HepG2 (cell line): ENCODE data around the gene DELE1. TPM values are rescaled to one million over a fixed set of nuclear protein-coding genes. Genes with fewer than 3 reads are reported as not detected.

Experiments used
- ATAC-seq: fragments of 200-7000 bp; cut with Tn5 transposase; 3 replicates; pipeline ENCODE4 v1.9.1; 2020; ENCODE audit warnings: mild to moderate bottlenecking, moderate library complexity
- BruUV-seq: library from RNA; stranded (reverse); fragments of 400-500 nt; replicated peaks from 2 replicates; lab custom pipeline; 2021; lab: Mats Ljungman, UMichigan
- CTCF ChIA-PET: fragments of 300-600 bp; formaldehyde crosslinking; extraction: SDS; loops from one replicate; lab custom pipeline; 2021; ENCODE audit warnings: low total read pairs, inconsistent platforms, low intra/inter-chr PET ratio; lab: Yijun Ruan, JAX
- POLR2A ChIA-PET: fragments of 350-600 bp; sonication (Branson Sonifier 250); formaldehyde crosslinking; loops from one replicate; lab custom pipeline; 2020; ENCODE audit warnings: antibody characterized with exemption, inconsistent platforms; lab: Yijun Ruan, JAX
- DNase-seq: peaks from one replicate; pipeline ENCODE4 v3.0.0-alpha.2; 2015; ENCODE audit warnings: low spot score
- FAIRE-seq: peaks from 3 replicates; lab custom pipeline; 2011; peaks lifted over from hg19 to GRCh38; lab: Jason Lieb, UNC
- H2AFZ ChIP-seq: one replicate; pipeline ENCODE4 v1.6.1; 2011; ENCODE audit warnings: low read length, inconsistent platforms
- H3K27ac ChIP-seq: fragments of 300-600 bp; 3 replicates; pipeline ENCODE4 v1.8.0; 2011; ENCODE audit warnings: mixed run types, mild to moderate bottlenecking, mixed read lengths, low read length, inconsistent platforms; ENCODE audit not compliant: insufficient read depth; ENCODE audit errors: extremely low read length
- H3K27me3 ChIP-seq, 2 experiments: fragments of 200-600 bp in 1 of 2; 2 replicates in 1 of 2; 3 replicates in 1 of 2; pipeline versions ENCODE4 v1.6.0 to v1.8.0; 2011; ENCODE audit warnings: low read length in 2 of 2, mild to moderate bottlenecking in 2 of 2, moderate library complexity in 2 of 2, inconsistent platforms in 1 of 2; ENCODE audit not compliant: insufficient read depth in 2 of 2, control insufficient read depth in 1 of 2
- H3K36me3 ChIP-seq, 2 experiments: fragments of 200-600 bp in 1 of 2; replicated peaks in 1 of 2; 2 replicates in 1 of 2; 3 replicates in 1 of 2; pipeline versions ENCODE4 v1.5.1 to v1.8.0; 2011; ENCODE audit warnings: low read length in 2 of 2, inconsistent platforms in 1 of 2; ENCODE audit not compliant: insufficient read depth in 2 of 2, control insufficient read depth in 1 of 2
- H3K4me1 ChIP-seq: 2 replicates; pipeline ENCODE4 v1.5.1; 2012; ENCODE audit warnings: low read length, inconsistent platforms; ENCODE audit not compliant: insufficient read depth
- H3K4me2 ChIP-seq: 2 replicates; pipeline ENCODE4 v1.6.0; 2011; ENCODE audit warnings: low read depth, low read length, inconsistent platforms
- H3K4me3 ChIP-seq, 3 experiments: fragments of 200-600 bp in 1 of 3; sonication (generic), shearing (Covaris generic) in 1 of 3; replicated peaks in 1 of 3; 2 replicates each; pipeline ENCODE4 v1.5.1; 2011 to 2016; ENCODE audit warnings: low read length in 3 of 3, inconsistent platforms in 2 of 3, low read depth in 2 of 3, mild to moderate bottlenecking in 2 of 3, control low read depth in 1 of 3, mixed read lengths in 1 of 3; ENCODE audit not compliant: insufficient read depth in 1 of 3
- H3K79me2 ChIP-seq: one replicate; pipeline ENCODE4 v1.6.1; 2011; ENCODE audit warnings: low read length, inconsistent platforms; ENCODE audit not compliant: insufficient read depth
- H3K9ac ChIP-seq: 2 replicates; pipeline ENCODE4 v1.6.0; 2011; ENCODE audit warnings: mild to moderate bottlenecking, low read depth, low read length, inconsistent platforms; ENCODE audit not compliant: insufficient read depth
- H3K9me3 ChIP-seq: 2 replicates; pipeline ENCODE4 v1.5.1; 2012; ENCODE audit warnings: mild to moderate bottlenecking, low read length
- H4K20me1 ChIP-seq: 2 replicates; pipeline ENCODE4 v1.6.0; 2011; ENCODE audit warnings: inconsistent platforms, mild to moderate bottlenecking, low read length, moderate library complexity; ENCODE audit not compliant: insufficient read depth
- ATF7-NPFF ChIP-seq: sonication (generic); formaldehyde crosslinking; IDR thresholded peaks from 2 replicates; pipeline ENCODE4 v1.8.1; 2023; ENCODE audit warnings: mild to moderate bottlenecking, low read depth, missing genetic modification reagents, moderate library complexity
- CREB3 ChIP-seq: sonication (generic); formaldehyde crosslinking; IDR thresholded peaks from 2 replicates; pipeline ENCODE4 v1.5.0; 2020; ENCODE audit warnings: missing genetic modification reagents
- HDAC2 ChIP-seq: sonication (generic); formaldehyde crosslinking; IDR thresholded peaks from 2 replicates; pipeline ENCODE4 v1.4.0; 2020; ENCODE audit warnings: missing genetic modification reagents
- NCOA5 ChIP-seq: sonication (generic); formaldehyde crosslinking; IDR thresholded peaks from 2 replicates; pipeline ENCODE4 v1.4.0; 2020; ENCODE audit warnings: missing genetic modification reagents
- SKI ChIP-seq: fragments of 450-650 bp; IDR thresholded peaks from one replicate; pipeline ENCODE4 v1.6.1; 2018; ENCODE audit warnings: mild to moderate bottlenecking; ENCODE audit not compliant: partially characterized antibody
- ZNF615 ChIP-seq: sonication (generic); formaldehyde crosslinking; IDR thresholded peaks from 2 replicates; pipeline ENCODE4 v1.5.0; 2020; ENCODE audit warnings: mild to moderate bottlenecking, missing genetic modification reagents, borderline replicate concordance
- WGBS: methylation state at CpG from one replicate; pipeline ENCODE4 v1.1.6; 2017; ENCODE audit warnings: low lambda C conversion rate; 5-methylcytosine and 5-hydroxymethylcytosine counted together
- in situ Hi-C: cut with HindIII; loops from 2 replicates; pipeline ENCODE4 v1.10.0; 2017; ENCODE audit warnings: low pct_unique_long_range_greater_than_20kb; ENCODE audit not compliant: extremely low pct_ligation_motif_present
- intact Hi-C: fragments of 100-400 bp; cut with micrococcal nuclease; formaldehyde crosslinking; loops from one replicate; pipeline ENCODE4 v1.10.0; 2022; ENCODE audit not compliant: unreplicated experiment
- polyA plus RNA-seq, 8 experiments: library from polyadenylated mRNA; depleted of rRNA in 3 of 8; stranded (reverse) in 7 of 8; unstranded in 1 of 8; fragments of >200 nt; fragmentation: Illumina TruSeq in 4 of 8; extraction: Trizol in 4 of 8; gene quantifications; 2 replicates each; pipeline versions ENCODE4 v1.2.1 to v1.2.3, GENCODE V29; 2011 to 2016; ENCODE audit warnings: low read depth in 4 of 8, missing spikeins in 1 of 8, mixed read lengths in 1 of 8; ENCODE audit not compliant: insufficient read depth in 1 of 8
- total RNA-seq, 5 experiments: library from RNA; depleted of rRNA; stranded (reverse); fragments of >200 nt; fragmentation: Illumina TruSeq; extraction: Trizol; gene quantifications; 2 replicates each; pipeline ENCODE4 v1.2.3, GENCODE V29; 2016; ENCODE audit warnings: low read depth in 1 of 5

DELE1 gene
- total and polyA plus RNA-seq, 2 of the 13 experiments (the other 11 are each of a cell fraction or from before 2014, with no cell fraction given) = 57.5 to 90.3 TPM

GRCh38 chr5:141878186-141878710 is 45.4 kb upstream of the DELE1 start, which contains the start of gene PCDH1:
TSS of gene PCDH1 (minus strand) at chr5:141878410. CDS start at chr5:141878262, 148 bp downstream.
- no peak for FAIRE-seq
- 0% methylated on average over 2 of the region's 63 CpGs for WGBS
- POLR2A ChIA-PET = interaction anchor here (0.5 to 1.3 kb wide), 4 partner anchors 28 to 175 kb away, joined by 3 to 4 read pairs (median 3); partner anchors contain the start of gene DELE1
- Histone ChIP-seq H3K9me3 (no peaks in the 10 kb centered on the region), H4K20me1 (no peaks in the 10 kb centered on the region), H3K4me2 (peak within 1 kb of the TSS; percentile 81), H3K36me3 (no peaks in the 10 kb centered on the region)
- CTCF ChIA-PET = interaction anchor here (1.0 to 2.1 kb wide), 3 partner anchors 82 to 186 kb away, joined by 5 to 19 read pairs (median 16); no protein-coding TSS in a partner anchor
- TF ChIP-seq CREB3 (CRISPR knock-in tag) (no peak), SKI (peak; percentile 14), ZNF615 (CRISPR knock-in tag) (no peak), ATF7-NPFF (CRISPR knock-in tag) (0 out of 2 replicates have a peak, but pooled peaks have one; percentile 46), HDAC2 (no peak), NCOA5 (CRISPR knock-in tag) (no peak)
- TF ChIP-seq, all 625 proteins: peak for 2
- no peak for DNase-seq
- Histone ChIP-seq H3K79me2 (no peaks in the 10 kb centered on the region), H3K4me1 (peaks cover 64% of the 10 kb centered on the region), H3K27me3 (peaks cover 14 to 56% of the 10 kb centered on the region in 2 experiments), H3K9ac (no peak within 1 kb of the TSS), H3K27ac (no peak within 1 kb of the TSS), H2AFZ (no peak within 1 kb of the TSS), H3K4me3 (peak within 1 kb of the TSS; percentile 50 to 73 (median 52))
- in situ Hi-C loops (loop anchor here (5.0 kb wide), 1 partner anchor 176 kb away; no protein-coding TSS in a partner anchor), intact Hi-C loops (loop anchor here (1.0 to 5.0 kb wide), 4 partner anchors 51 to 185 kb away; no protein-coding TSS in a partner anchor)
- ATAC-seq = peak; percentile 54
- no TSS peak for BruUV-seq
